D721Med (cell line): Measurements from ENCODE around the gene MRPS11.
"Not testable (repeated sequence)": the region's sequence is repeated elsewhere in the genome, so short reads cannot be mapped to it uniquely, and the experiment has no call there.

ENCODE experiments used
- DNase-seq: peaks from one replicate; pipeline ENCODE4 v3.0.0; 2011; ENCODE audit warnings: low spot score; ENCODE audit not compliant: insufficient read length
- FAIRE-seq: peaks from 2 replicates; lab custom pipeline; 2011; peaks lifted over from hg19 to GRCh38; lab: Jason Lieb, UNC
- CTCF ChIP-seq: IDR thresholded peaks from 2 replicates; pipeline ENCODE4 v1.5.1; 2012; ENCODE audit warnings: mild to moderate bottlenecking, control low read depth; ENCODE audit not compliant: insufficient read depth; ENCODE audit errors: missing control alignments

Gene MRPS11

DNA sequence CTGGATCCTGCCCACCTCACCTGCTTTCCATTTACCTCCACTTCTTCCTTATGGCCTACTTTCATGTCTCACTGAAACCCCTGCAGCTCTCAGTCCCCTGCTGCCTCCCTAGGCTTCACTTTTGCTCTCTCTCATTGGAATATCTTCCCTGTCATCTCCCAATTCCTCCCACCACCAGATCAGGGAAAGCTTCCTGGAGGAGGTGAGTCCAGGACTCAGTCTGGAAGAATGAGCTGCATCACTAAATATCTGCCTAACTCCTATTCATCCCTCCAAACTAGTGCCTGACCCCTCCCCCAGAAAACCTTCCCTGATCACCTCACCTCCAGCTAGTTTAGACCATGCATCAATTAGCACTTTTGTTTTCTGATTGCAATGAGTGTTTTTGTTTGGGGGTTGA lies 37.5 kb upstream of the MRPS11 start:
- TF ChIP-seq CTCF = no peak
- DNase-seq (no peak), FAIRE-seq (no peak)

- FAIRE-seq (no peak), DNase-seq (no peak)
- TF ChIP-seq CTCF = no peak
Measured at GRCh38 chr15:88431441-88431840, 36.1 kb upstream of the MRPS11 start.

DNA sequence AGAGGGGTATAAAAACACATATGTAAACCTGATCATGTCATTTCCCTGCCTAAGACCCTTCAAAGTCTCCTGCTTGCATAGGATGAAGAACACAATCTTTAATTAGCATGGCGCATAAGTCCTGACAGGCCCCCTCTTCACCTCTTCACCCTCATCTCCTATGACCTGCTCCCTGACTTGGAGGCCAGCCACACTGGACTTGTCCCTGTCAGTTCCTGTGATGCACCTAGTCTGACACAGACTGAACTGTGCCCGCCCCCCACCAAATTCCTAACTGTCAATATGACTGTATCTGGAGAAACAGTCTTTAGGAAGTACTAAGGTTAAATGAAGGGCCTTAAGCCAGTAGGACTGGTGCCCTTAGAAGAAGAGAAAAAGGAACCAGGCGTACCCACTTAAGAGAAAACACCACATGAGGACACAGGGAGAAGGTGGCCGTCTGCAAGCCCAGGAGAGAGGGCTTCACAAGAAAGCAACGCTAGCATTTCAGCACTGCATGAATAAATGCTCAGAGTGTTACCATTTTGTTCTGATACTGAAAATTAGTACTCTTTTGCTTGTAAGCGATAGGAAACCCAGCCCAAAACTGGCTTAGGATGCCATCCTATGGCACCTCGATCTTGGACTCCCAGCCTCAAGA lies 34.3 kb upstream of the MRPS11 start:
- DNase-seq (no peak), FAIRE-seq (no peak)
- no peak for TF ChIP-seq CTCF

GRCh38 chr15:88434106-88434505 lies 33.4 kb upstream of the MRPS11 start:
- not testable (repeated sequence) for DNase-seq, FAIRE-seq

- DNase-seq = no peak
- no peak for FAIRE-seq
- no peak for TF ChIP-seq CTCF
Measured at GRCh38 chr15:88438181-88438580, 29.3 kb upstream of the MRPS11 start.

GRCh38 chr15:88440021-88440420 lies 27.5 kb upstream of the MRPS11 start:
- DNase-seq (no peak), FAIRE-seq (no peak)
- TF ChIP-seq CTCF = no peak

DNA sequence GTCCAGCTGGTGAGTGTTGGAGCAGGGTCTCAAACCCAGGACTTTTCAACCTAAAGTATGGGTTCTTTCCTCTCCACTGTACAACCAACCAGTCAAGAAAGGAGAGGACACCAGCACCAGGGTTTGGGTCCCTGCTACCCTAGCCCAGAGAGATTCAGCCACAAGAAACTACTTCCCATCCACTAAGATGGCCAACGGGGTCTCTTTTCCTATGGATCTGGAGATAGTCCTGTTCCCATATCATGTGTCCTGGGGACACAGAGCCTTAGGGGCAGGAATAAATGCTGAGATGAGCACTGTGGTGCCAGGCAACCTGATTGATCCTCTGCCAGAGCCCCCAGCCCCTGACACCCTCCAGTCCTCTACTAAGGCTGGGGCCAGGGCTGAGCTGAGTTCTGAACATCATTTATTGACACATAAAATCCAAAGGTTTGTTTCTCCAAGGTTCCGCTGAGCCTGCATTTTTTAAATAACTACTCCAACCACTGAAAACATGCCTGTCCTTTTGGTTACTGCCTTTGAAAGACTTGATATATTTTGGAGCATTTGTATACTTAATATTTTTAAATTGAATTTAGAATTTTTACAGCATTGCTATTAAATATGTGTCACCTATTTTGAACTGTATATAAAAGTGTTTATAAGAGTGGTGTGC lies 26.3 kb upstream of the MRPS11 start:
- DNase-seq (no peak), FAIRE-seq (no peak)
- TF ChIP-seq CTCF = no peak

- FAIRE-seq = no peak
- no peak for TF ChIP-seq CTCF
Measured at GRCh38 chr15:88447206-88447605, 20.3 kb upstream of the MRPS11 start.

More at GRCh38 chr15:88447206-88447605, 20.3 kb upstream of the MRPS11 start:
- no peak for DNase-seq
